SK-N-SH treated with all-trans-retinoic acid at 6 μM for 48 hours (cell line): Measurements from ENCODE around the gene SCYGR8.

ENCODE experiments used
- ATAC-seq: fragments of 200-7000 bp; cut with Tn5 transposase; 3 replicates; pipeline ENCODE4 v1.9.1; 2020; ENCODE audit warnings: mild to moderate bottlenecking, moderate library complexity
- ARNTL ChIP-seq: fragments of 450-650 bp; formaldehyde crosslinking; IDR thresholded peaks from 2 replicates; pipeline ENCODE4 v1.5.0; 2020; ENCODE audit warnings: low read depth, mild to moderate bottlenecking, moderate library complexity, borderline replicate concordance
- BACH2 ChIP-seq: fragments of 250-450 bp; sonication (Bioruptor Pico); IDR thresholded peaks from 2 replicates; pipeline ENCODE4 v1.9.0; 2021; ENCODE audit warnings: mild to moderate bottlenecking, borderline replicate concordance
- CSRNP3 ChIP-seq: fragments of 250-450 bp; sonication (Bioruptor Pico); IDR thresholded peaks from 2 replicates; pipeline ENCODE4 v1.5.1; 2021; ENCODE audit warnings: mild to moderate bottlenecking, moderate library complexity
- ESRRG ChIP-seq: fragments of 250-450 bp; sonication (Bioruptor Pico); IDR thresholded peaks from 2 replicates; pipeline ENCODE4 v1.6.1; 2021; ENCODE audit warnings: mild to moderate bottlenecking
- GLIS3 ChIP-seq: fragments of 250-450 bp; sonication (Bioruptor Pico); IDR thresholded peaks from 2 replicates; pipeline ENCODE4 v1.5.0; 2020; ENCODE audit warnings: mild to moderate bottlenecking, moderate library complexity
- ISL1 ChIP-seq: fragments of 250-450 bp; sonication (Bioruptor Pico); IDR thresholded peaks from 2 replicates; pipeline ENCODE4 v2.1.2; 2022; ENCODE audit warnings: mild to moderate bottlenecking, moderate library complexity
- POU6F1 ChIP-seq: fragments of 250-450 bp; sonication (Bioruptor Pico); IDR thresholded peaks from 2 replicates; pipeline ENCODE4 v1.8.0; 2021; ENCODE audit warnings: low read depth, mild to moderate bottlenecking, moderate library complexity, borderline replicate concordance
- SNAI2 ChIP-seq: fragments of 250-450 bp; sonication (Bioruptor Pico); IDR thresholded peaks from 2 replicates; pipeline ENCODE4 v1.5.0; 2020; ENCODE audit warnings: mild to moderate bottlenecking, moderate library complexity
- TOX ChIP-seq: fragments of 250-450 bp; sonication (Bioruptor Pico); IDR thresholded peaks from 2 replicates; pipeline ENCODE4 v1.8.0; 2021; ENCODE audit warnings: mild to moderate bottlenecking, moderate library complexity, borderline replicate concordance
- ZC3H10 ChIP-seq: fragments of 250-450 bp; sonication (Bioruptor Pico); IDR thresholded peaks from 2 replicates; pipeline ENCODE4 v1.5.1; 2021; ENCODE audit warnings: mild to moderate bottlenecking, moderate library complexity
- ZFP3 ChIP-seq: fragments of 250-450 bp; sonication (Bioruptor Pico); IDR thresholded peaks from 2 replicates; pipeline ENCODE4 v1.5.0; 2020; ENCODE audit warnings: mild to moderate bottlenecking, moderate library complexity
- ZNF565 ChIP-seq: fragments of 450-650 bp; formaldehyde crosslinking; conservative IDR thresholded peaks from 2 replicates; pipeline ENCODE4 v1.5.0; 2020; ENCODE audit warnings: low read depth, mild to moderate bottlenecking, moderate library complexity
- ZNF8 ChIP-seq: fragments of 450-650 bp; formaldehyde crosslinking; IDR thresholded peaks from 2 replicates; pipeline ENCODE4 v1.5.0; 2020; ENCODE audit warnings: mild to moderate bottlenecking, moderate library complexity
- TF ChIP-seq, protein P1 (sequence below): fragments of 250-450 bp; sonication (Bioruptor Pico); IDR thresholded peaks from 2 replicates; pipeline ENCODE4 v1.5.0; 2020; ENCODE audit warnings: mild to moderate bottlenecking, moderate library complexity
- TF ChIP-seq, protein P2 (sequence below): fragments of 250-450 bp; sonication (Bioruptor Pico); IDR thresholded peaks from 2 replicates; pipeline ENCODE4 v1.8.0; 2020; ENCODE audit warnings: mild to moderate bottlenecking, moderate library complexity, borderline replicate concordance

Gene SCYGR8

DNA sequence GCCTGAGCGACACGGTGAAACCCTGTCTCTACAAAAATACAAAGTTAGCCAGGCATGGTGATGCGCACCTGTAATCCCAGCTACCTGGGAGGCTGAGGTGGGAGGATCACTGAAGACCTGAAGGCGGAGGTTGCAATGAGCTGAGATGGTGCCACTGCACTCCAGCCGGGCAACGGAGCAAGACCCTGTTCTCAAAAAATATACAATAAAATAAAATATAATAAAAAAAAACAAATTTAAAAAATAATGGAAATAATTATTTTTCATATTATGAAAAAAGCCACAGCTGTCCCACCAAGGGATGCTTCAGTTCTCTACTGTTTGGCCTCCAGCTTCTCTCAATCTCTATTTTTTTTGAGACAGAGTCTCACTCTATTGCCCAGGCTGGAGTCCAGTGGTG, 38.3 kb upstream of the SCYGR8 start:
- no peak for ATAC-seq
- TF ChIP-seq CSRNP3 (no peak), SNAI2 (CRISPR knock-in tag) (no peak), ZFP3 (no peak)
- TF ChIP-seq, protein P1, sequence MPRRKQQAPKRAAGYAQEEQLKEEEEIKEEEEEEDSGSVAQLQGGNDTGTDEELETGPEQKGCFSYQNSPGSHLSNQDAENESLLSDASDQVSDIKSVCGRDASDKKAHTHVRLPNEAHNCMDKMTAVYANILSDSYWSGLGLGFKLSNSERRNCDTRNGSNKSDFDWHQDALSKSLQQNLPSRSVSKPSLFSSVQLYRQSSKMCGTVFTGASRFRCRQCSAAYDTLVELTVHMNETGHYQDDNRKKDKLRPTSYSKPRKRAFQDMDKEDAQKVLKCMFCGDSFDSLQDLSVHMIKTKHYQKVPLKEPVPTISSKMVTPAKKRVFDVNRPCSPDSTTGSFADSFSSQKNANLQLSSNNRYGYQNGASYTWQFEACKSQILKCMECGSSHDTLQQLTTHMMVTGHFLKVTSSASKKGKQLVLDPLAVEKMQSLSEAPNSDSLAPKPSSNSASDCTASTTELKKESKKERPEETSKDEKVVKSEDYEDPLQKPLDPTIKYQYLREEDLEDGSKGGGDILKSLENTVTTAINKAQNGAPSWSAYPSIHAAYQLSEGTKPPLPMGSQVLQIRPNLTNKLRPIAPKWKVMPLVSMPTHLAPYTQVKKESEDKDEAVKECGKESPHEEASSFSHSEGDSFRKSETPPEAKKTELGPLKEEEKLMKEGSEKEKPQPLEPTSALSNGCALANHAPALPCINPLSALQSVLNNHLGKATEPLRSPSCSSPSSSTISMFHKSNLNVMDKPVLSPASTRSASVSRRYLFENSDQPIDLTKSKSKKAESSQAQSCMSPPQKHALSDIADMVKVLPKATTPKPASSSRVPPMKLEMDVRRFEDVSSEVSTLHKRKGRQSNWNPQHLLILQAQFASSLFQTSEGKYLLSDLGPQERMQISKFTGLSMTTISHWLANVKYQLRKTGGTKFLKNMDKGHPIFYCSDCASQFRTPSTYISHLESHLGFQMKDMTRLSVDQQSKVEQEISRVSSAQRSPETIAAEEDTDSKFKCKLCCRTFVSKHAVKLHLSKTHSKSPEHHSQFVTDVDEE: no peak

DNA sequence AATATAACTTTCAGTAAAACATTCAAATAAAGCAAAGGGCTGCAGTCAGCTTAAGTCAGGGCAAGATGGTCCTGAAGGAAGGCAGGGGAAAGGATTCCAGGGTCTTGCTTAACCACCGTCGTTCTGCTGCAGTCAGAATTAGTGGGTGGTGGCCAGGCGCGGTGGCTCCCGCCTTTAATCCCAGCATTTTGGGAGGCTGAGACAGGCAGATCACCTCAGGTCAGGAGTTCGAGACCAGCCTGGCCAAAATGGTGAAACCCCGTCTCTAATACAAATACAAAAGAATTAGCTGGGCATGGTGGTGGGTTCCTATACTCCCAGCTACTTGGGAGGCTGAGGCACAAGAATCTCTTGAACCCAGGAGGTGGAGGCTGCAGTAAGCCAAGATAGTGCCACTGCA, 34.7 kb upstream of the SCYGR8 start:
- ATAC-seq: no peak
- TF ChIP-seq ZFP3 (no peak), ZNF8 (CRISPR knock-in tag) (no peak), POU6F1 (CRISPR knock-in tag) (no peak), TOX (no peak), ZNF565 (CRISPR knock-in tag) (no peak), SNAI2 (CRISPR knock-in tag) (no peak), ESRRG (CRISPR knock-in tag) (no peak), ZC3H10 (CRISPR knock-in tag) (no peak), ISL1 (CRISPR knock-in tag) (no peak), BACH2 (CRISPR knock-in tag) (no peak), ARNTL (CRISPR knock-in tag) (no peak)
- TF ChIP-seq, protein P2, sequence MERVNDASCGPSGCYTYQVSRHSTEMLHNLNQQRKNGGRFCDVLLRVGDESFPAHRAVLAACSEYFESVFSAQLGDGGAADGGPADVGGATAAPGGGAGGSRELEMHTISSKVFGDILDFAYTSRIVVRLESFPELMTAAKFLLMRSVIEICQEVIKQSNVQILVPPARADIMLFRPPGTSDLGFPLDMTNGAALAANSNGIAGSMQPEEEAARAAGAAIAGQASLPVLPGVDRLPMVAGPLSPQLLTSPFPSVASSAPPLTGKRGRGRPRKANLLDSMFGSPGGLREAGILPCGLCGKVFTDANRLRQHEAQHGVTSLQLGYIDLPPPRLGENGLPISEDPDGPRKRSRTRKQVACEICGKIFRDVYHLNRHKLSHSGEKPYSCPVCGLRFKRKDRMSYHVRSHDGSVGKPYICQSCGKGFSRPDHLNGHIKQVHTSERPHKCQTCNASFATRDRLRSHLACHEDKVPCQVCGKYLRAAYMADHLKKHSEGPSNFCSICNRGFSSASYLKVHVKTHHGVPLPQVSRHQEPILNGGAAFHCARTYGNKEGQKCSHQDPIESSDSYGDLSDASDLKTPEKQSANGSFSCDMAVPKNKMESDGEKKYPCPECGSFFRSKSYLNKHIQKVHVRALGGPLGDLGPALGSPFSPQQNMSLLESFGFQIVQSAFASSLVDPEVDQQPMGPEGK: no peak

DNA sequence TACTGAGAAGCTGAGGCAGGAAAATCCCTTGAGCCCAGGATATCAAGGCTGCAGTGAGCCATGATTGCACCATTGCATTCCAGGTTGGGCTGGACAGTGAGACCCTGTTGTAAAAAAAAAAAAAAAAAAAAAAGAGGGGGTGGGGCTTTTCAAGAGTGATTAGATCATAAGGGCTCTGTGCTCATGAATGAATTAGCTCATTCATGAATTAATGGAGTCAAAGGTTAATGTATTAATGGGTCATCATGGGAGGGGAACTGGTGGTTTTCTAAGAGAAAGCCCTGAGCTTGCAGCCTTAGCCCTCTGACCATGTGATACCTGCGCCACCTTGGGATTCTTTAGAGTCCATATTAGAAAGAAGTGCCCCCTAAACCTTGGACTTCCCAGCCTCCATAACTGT, 32.4 kb upstream of the SCYGR8 start:
- ATAC-seq: no peak
- TF ChIP-seq ESRRG (CRISPR knock-in tag): no peak

GRCh38 chr2:227716501-227716900, 29.2 kb upstream of the SCYGR8 start:
- no peak for ATAC-seq
- TF ChIP-seq, protein P2: no peak
- TF ChIP-seq ARNTL (CRISPR knock-in tag) (no peak), SNAI2 (CRISPR knock-in tag) (no peak), GLIS3 (CRISPR knock-in tag) (no peak), POU6F1 (CRISPR knock-in tag) (no peak), ZFP3 (no peak)
